ENCODE measurements around the gene FER. TPM values are rescaled to one million over a fixed set of nuclear protein-coding genes. Genes with fewer than 3 reads are reported as not detected.
"Not testable (repeated sequence)": the region's sequence is repeated elsewhere in the genome, so short reads cannot be mapped to it uniquely, and the experiment has no call there.

FER gene
- polyA plus RNA-seq, 1 donor from 2014 or later = 8.5 TPM

DNA sequence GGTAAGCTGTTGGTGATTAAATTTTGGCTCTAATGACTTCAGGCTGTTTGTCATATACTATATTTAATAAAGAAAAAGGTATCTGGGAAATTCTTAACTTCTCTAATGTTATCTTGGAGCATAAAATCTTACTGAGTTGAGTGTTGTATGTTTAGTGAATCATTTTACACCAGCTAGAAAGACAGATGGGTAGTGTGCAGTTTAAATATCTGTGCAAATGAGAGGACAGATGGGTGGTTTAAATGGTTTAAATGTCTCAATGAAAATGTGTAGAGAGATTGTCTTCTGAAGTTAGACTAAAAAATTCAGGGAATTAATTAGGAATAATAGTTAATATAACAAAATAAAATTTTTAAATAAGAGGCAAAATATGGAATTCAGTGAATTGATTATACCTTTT is 114.5 kb downstream of the FER start:
- TF ChIP-seq RAD21 (conservative IDR thresholded peaks at IDR 0.05) (no peak), EZH2 (IDR thresholded peaks at IDR 0.05; ENCODE audit: borderline replicate concordance, insufficient read depth, low read length, poor library complexity, severe bottlenecking) (no peak), TAF1 (IDR thresholded peaks at IDR 0.05; ENCODE audit: low read depth) (no peak), REST (IDR thresholded peaks at IDR 0.05; ENCODE audit: borderline replicate concordance) (no peak), MXI1 (conservative IDR thresholded peaks at IDR 0.05; ENCODE audit: poor library complexity, severe bottlenecking) (no peak), POLR2AphosphoS5 (IDR thresholded peaks at IDR 0.05) (no peak), SMC3 (conservative IDR thresholded peaks at IDR 0.05; ENCODE audit: poor library complexity) (no peak), EP300 (conservative IDR thresholded peaks at IDR 0.05; ENCODE audit: poor library complexity, severe bottlenecking) (no peak)
- TF ChIP-seq, protein P1, sequence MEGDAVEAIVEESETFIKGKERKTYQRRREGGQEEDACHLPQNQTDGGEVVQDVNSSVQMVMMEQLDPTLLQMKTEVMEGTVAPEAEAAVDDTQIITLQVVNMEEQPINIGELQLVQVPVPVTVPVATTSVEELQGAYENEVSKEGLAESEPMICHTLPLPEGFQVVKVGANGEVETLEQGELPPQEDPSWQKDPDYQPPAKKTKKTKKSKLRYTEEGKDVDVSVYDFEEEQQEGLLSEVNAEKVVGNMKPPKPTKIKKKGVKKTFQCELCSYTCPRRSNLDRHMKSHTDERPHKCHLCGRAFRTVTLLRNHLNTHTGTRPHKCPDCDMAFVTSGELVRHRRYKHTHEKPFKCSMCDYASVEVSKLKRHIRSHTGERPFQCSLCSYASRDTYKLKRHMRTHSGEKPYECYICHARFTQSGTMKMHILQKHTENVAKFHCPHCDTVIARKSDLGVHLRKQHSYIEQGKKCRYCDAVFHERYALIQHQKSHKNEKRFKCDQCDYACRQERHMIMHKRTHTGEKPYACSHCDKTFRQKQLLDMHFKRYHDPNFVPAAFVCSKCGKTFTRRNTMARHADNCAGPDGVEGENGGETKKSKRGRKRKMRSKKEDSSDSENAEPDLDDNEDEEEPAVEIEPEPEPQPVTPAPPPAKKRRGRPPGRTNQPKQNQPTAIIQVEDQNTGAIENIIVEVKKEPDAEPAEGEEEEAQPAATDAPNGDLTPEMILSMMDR (IDR thresholded peaks at IDR 0.05; ENCODE audit: poor library complexity, severe bottlenecking) = no peak
- no peaks in the 10 kb centered on the region for H3K9me2 ChIP-seq (ENCODE audit: insufficient read depth, low read length)
- H2AFZ ChIP-seq (ENCODE audit: low read depth, low read length) = no peak overlapping the region

DNA sequence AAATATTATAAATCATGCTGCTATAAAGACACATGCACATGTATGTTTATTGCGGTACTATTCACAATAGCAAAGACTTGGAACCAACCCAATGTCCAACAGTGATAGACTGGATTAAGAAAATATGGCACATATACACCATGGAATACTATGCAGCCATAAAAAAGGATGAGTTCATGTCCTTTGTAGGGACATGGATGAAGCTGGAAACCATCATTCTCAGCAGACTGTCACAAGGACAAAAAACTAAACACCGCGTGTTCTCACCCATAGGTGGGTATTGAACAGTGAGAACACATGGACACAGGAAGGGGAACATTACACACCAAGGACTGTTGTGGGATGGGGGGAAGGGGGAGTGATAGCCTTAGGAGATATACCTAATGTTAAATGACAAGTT is 118.4 kb downstream of the FER start:
- H3K9me3 ChIP-seq (ENCODE audit: low read length); H3K9ac ChIP-seq (ENCODE audit: low read length); H3K9me2 ChIP-seq (ENCODE audit: insufficient read depth, low read length); H3K27me3 ChIP-seq (ENCODE audit: insufficient read depth, low read depth, low read length); H3K79me2 ChIP-seq (replicated peaks; ENCODE audit: insufficient read depth, low read length); H3K4me2 ChIP-seq (ENCODE audit: low read length); H3K36me3 ChIP-seq (ENCODE audit: insufficient read depth, low read length); H3K4me3 ChIP-seq (ENCODE audit: low read length); H3K27ac ChIP-seq (ENCODE audit: low read length); H3F3A ChIP-seq (ENCODE audit: insufficient read depth, low read length, poor library complexity, severe bottlenecking); H2AFZ ChIP-seq (ENCODE audit: low read depth, low read length); H4K20me1 ChIP-seq (ENCODE audit: insufficient read depth): not testable (repeated sequence)

More for the DNA sequence above, 114.5 kb downstream of the FER start:
- Histone ChIP-seq H3K9ac (ENCODE audit: low read length) (no peak overlapping the region), H3K4me3 (ENCODE audit: low read length) (no peak overlapping the region), H3K27ac (ENCODE audit: low read length) (no peak overlapping the region), H3K4me2 (ENCODE audit: low read length) (no peak overlapping the region), H3K9me3 (ENCODE audit: low read length) (no peaks in the 10 kb centered on the region), H3F3A (ENCODE audit: insufficient read depth, low read length, poor library complexity, severe bottlenecking) (no peaks in the 10 kb centered on the region), H3K27me3 (ENCODE audit: insufficient read depth, low read depth, low read length) (no peaks in the 10 kb centered on the region), H3K79me2 (replicated peaks; ENCODE audit: insufficient read depth, low read length) (no peaks in the 10 kb centered on the region), H4K20me1 (ENCODE audit: insufficient read depth) (no peaks in the 10 kb centered on the region), H3K36me3 (ENCODE audit: insufficient read depth, low read length) (no peaks in the 10 kb centered on the region)

DNA sequence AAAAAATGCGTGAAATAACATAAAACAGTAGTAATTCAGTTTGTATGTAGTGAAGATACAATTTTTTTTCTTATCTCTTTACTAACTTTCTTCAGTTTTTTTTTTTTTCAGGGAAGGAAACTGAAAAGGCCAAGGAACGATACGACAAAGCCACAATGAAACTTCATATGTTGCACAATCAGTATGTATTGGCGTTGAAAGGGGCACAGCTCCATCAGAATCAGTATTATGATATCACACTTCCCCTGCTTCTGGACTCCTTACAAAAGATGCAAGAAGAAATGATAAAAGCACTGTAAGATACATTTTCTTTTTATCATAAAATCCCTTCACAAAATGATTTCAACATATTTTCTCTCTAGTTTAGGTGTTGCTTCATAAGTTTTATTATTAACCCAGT is 120.0 kb downstream of the FER start:
- H2AFZ ChIP-seq (ENCODE audit: low read depth, low read length) = no peak overlapping the region
- no peaks in the 10 kb centered on the region for H3F3A ChIP-seq (ENCODE audit: insufficient read depth, low read length, poor library complexity, severe bottlenecking)
- no peaks in the 10 kb centered on the region for H3K9me2 ChIP-seq (ENCODE audit: insufficient read depth, low read length)
- H3K4me3 ChIP-seq (ENCODE audit: low read length) = no peak overlapping the region
- no peaks in the 10 kb centered on the region for H3K79me2 ChIP-seq (replicated peaks; ENCODE audit: insufficient read depth, low read length)
- H3K4me2 ChIP-seq (ENCODE audit: low read length) = no peak overlapping the region
- H3K27ac ChIP-seq (ENCODE audit: low read length) = no peak overlapping the region
- no peaks in the 10 kb centered on the region for H3K36me3 ChIP-seq (ENCODE audit: insufficient read depth, low read length)
- no peaks in the 10 kb centered on the region for H3K9me3 ChIP-seq (ENCODE audit: low read length)
- no peaks in the 10 kb centered on the region for H4K20me1 ChIP-seq (ENCODE audit: insufficient read depth)
- TF ChIP-seq POLR2AphosphoS5 (IDR thresholded peaks at IDR 0.05) = no peak
- no peak for TF ChIP-seq EP300 (conservative IDR thresholded peaks at IDR 0.05; ENCODE audit: poor library complexity, severe bottlenecking)
- no peak for TF ChIP-seq MXI1 (conservative IDR thresholded peaks at IDR 0.05; ENCODE audit: poor library complexity, severe bottlenecking)
- TF ChIP-seq TAF1 (IDR thresholded peaks at IDR 0.05; ENCODE audit: low read depth) = no peak
- no peak for TF ChIP-seq EZH2 (IDR thresholded peaks at IDR 0.05; ENCODE audit: borderline replicate concordance, insufficient read depth, low read length, poor library complexity, severe bottlenecking)
- TF ChIP-seq, protein P1 (IDR thresholded peaks at IDR 0.05; ENCODE audit: poor library complexity, severe bottlenecking) = no peak
- TF ChIP-seq SMC3 (conservative IDR thresholded peaks at IDR 0.05; ENCODE audit: poor library complexity) = no peak
- no peak for TF ChIP-seq RAD21 (conservative IDR thresholded peaks at IDR 0.05)
- TF ChIP-seq REST (IDR thresholded peaks at IDR 0.05; ENCODE audit: borderline replicate concordance) = no peak
- H3K9ac ChIP-seq (ENCODE audit: low read length) = no peak overlapping the region
- no peaks in the 10 kb centered on the region for H3K27me3 ChIP-seq (ENCODE audit: insufficient read depth, low read depth, low read length)
